Measurements from ENCODE around the gene DTD1. TPM values are rescaled to one million over a fixed set of nuclear protein-coding genes. Genes with fewer than 3 reads are reported as not detected.

Gene DTD1
- total RNA-seq, 6 donors from 2014 or later = 19.9 to 31.2 (median 24.8) TPM

DNA sequence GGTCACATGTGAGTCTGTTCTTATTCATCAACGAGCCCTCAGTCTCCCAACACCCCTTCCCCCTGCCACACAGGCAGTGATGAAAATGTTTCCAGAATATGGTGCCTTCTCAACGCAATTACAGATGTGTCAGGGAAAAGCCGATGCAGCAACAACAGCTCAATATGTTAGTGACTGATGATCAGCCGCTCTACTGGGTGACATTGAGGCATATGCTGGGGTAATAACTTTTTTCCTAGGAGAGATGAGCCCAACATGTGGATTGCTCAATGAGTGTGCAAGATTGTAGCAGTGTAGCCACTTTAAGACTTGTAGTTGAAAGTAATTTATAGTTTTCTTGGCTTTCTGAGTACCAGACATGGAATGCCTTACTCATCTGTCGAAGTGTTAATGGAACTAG is 49.4 kb downstream of the DTD1 start:
- Histone ChIP-seq H3K27ac (no peak overlapping the region), H3K9me3 (no peaks in the 10 kb centered on the region), H3K4me1 (no peaks in the 10 kb centered on the region), H3K27me3 (no peaks in the 10 kb centered on the region), H3K36me3 (peaks cover 0 to 2% (median 0%) of the 10 kb centered on the region in 4 donors), H3K4me3 (no peak overlapping the region)
- no peak for TF ChIP-seq POLR2A (IDR thresholded peaks at IDR 0.05)
- no peak for TF ChIP-seq POLR2AphosphoS5 (IDR thresholded peaks at IDR 0.05)
- no peak for TF ChIP-seq EP300 (IDR thresholded peaks at IDR 0.05)
- TF ChIP-seq, protein P1, sequence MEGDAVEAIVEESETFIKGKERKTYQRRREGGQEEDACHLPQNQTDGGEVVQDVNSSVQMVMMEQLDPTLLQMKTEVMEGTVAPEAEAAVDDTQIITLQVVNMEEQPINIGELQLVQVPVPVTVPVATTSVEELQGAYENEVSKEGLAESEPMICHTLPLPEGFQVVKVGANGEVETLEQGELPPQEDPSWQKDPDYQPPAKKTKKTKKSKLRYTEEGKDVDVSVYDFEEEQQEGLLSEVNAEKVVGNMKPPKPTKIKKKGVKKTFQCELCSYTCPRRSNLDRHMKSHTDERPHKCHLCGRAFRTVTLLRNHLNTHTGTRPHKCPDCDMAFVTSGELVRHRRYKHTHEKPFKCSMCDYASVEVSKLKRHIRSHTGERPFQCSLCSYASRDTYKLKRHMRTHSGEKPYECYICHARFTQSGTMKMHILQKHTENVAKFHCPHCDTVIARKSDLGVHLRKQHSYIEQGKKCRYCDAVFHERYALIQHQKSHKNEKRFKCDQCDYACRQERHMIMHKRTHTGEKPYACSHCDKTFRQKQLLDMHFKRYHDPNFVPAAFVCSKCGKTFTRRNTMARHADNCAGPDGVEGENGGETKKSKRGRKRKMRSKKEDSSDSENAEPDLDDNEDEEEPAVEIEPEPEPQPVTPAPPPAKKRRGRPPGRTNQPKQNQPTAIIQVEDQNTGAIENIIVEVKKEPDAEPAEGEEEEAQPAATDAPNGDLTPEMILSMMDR (IDR thresholded peaks at IDR 0.05) = no peak
- ATAC-seq (ENCODE audit: low FRiP score in 2 of 2) = no peak
- 86% methylated on average over 5 of the region's 5 CpGs for WGBS, 2 donors
- DNase-seq = no peak

DNA sequence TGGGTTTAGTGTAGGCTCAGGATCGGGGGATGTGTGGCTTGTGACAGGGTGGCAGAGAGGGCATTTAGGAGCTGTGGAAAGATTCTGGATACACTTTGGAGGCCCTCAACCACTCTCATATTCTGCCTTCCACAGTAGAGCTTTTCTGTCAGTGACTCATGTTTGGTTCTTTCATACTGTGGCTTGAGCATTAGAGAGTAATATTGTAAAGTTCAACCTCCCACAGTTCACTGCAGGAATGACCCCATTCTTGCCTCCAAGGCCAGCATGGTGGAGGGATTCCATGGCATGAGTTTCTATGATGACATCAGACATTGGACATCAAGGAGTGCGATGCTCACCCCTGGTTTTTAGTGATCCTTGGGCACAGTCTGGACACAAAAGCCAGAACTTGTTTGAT is 50.9 kb downstream of the DTD1 start:
- TF ChIP-seq, protein P1 (IDR thresholded peaks at IDR 0.05) = no peak
- TF ChIP-seq EP300 (IDR thresholded peaks at IDR 0.05) (no peak), POLR2A (IDR thresholded peaks at IDR 0.05) (no peak), POLR2AphosphoS5 (IDR thresholded peaks at IDR 0.05) (no peak)
- no peak for DNase-seq
- no peak overlapping the region for H3K4me3 ChIP-seq
- no peaks in the 10 kb centered on the region for H3K9me3 ChIP-seq
- peaks cover 0 to 2% (median 0%) of the 10 kb centered on the region in 4 donors for H3K36me3 ChIP-seq
- no peaks in the 10 kb centered on the region for H3K27me3 ChIP-seq
- WGBS, 2 donors = 91 to 100% methylated on average over 2 of the region's 2 CpGs
- H3K27ac ChIP-seq = no peak overlapping the region
- no peak for ATAC-seq (ENCODE audit: low FRiP score in 2 of 2)
- no peaks in the 10 kb centered on the region for H3K4me1 ChIP-seq

DNA sequence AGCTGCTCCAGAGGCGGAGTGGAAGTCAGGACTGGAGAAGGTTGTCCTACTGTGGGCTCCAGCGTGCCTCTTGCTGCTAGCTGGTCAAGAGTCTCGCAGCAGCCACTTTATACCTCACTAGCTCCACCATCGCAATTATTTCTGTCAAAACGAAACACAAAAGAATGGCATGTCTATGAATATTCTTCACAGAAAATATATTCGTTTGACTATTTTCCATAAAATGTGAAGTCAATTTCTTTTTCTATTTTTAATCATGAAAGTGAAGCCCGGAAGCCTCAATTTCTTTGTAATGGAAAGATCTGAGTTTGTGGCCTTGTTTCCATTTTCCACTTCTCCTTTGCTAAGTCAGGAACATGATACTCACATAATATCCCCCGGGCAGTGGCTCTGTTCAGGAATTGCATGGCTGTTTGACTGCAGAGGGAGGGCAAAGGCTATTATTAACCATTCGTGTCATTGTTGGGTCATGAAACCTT is 51.7 kb downstream of the DTD1 start:
- DNase-seq (no peak), ATAC-seq (ENCODE audit: low FRiP score in 2 of 2) (no peak)
- Histone ChIP-seq H3K4me3 (no peak overlapping the region), H3K27me3 (no peaks in the 10 kb centered on the region), H3K4me1 (no peaks in the 10 kb centered on the region), H3K9me3 (no peaks in the 10 kb centered on the region), H3K27ac (no peak overlapping the region), H3K36me3 (peaks cover 0 to 2% (median 0%) of the 10 kb centered on the region in 4 donors)
- TF ChIP-seq EP300 (IDR thresholded peaks at IDR 0.05) = no peak
- TF ChIP-seq, protein P1 (IDR thresholded peaks at IDR 0.05) = no peak
- 84 to 91% methylated on average over 9 of the region's 9 CpGs for WGBS, 2 donors

DNA sequence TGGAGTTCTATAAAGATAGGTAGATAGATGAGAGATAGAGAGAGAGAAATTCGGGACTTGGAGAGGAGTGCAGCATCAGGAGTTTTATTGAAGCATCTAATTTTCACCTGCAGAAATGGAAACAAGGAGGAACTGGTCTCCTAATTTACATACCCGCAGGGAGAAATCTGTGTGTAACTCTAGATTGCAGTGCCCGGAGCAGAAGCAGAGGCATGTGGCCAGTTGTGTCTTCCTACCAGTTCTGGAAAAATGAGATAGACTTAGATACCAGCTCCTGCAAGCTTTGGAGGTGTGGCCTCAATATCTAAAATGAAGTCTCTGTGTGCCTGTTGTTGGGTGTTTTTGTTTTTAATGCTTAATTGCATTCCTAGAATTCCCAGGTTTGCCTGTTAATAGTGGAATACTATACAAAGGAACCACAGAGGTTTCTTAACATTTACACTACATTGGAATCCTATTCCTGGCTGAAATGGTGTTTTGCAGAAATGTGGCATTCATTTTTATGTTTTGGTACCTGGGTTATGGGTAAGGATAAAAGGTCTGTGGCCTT is 57.4 kb downstream of the DTD1 start:
- 89 to 95% methylated on average over 3 of the region's 3 CpGs for WGBS, 2 donors
- Histone ChIP-seq H3K9me3 (no peaks in the 10 kb centered on the region), H3K4me1 (no peaks in the 10 kb centered on the region), H3K4me3 (no peak overlapping the region), H3K27ac (no peak overlapping the region), H3K27me3 (no peaks in the 10 kb centered on the region), H3K36me3 (no peaks in the 10 kb centered on the region)
- no peak for ATAC-seq (ENCODE audit: low FRiP score in 2 of 2)
- no peak for DNase-seq
- TF ChIP-seq, protein P1 (IDR thresholded peaks at IDR 0.05) = no peak
- TF ChIP-seq POLR2A (IDR thresholded peaks at IDR 0.05) (no peak), POLR2AphosphoS5 (IDR thresholded peaks at IDR 0.05) (no peak), EP300 (IDR thresholded peaks at IDR 0.05) (no peak)

DNA sequence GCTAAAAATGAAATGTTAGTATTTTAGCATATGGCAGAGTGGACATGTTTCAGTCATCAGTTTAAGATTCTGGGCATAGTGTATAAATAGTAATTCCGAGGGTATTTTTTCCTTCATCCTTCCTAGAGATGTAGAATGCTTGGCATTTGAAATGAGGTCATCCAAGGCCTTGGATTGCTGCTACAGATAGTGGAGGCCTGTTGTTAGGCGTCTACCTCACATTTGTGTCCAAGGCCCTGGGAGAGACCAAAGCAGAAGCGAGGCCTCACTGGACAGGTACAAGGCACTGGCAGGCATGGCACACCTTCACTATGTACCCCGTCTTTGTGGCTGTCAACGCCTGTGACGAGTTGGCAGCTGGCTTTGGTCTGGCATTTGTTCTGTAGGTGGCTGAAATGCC is 58.0 kb downstream of the DTD1 start:
- Histone ChIP-seq H3K27ac (no peak overlapping the region), H3K27me3 (no peaks in the 10 kb centered on the region), H3K4me1 (no peaks in the 10 kb centered on the region), H3K4me3 (no peak overlapping the region), H3K9me3 (no peaks in the 10 kb centered on the region), H3K36me3 (no peaks in the 10 kb centered on the region)
- 93 to 95% methylated on average over 3 to 6 of the region's 6 CpGs for WGBS, 2 donors
- TF ChIP-seq POLR2AphosphoS5 (IDR thresholded peaks at IDR 0.05) (no peak), POLR2A (IDR thresholded peaks at IDR 0.05) (no peak), EP300 (IDR thresholded peaks at IDR 0.05) (no peak)
- TF ChIP-seq, protein P1 (IDR thresholded peaks at IDR 0.05) = no peak
- ATAC-seq (ENCODE audit: low FRiP score in 2 of 2) (no peak), DNase-seq (no peak)

All from upper lobe of left lung (tissue), 6 donors.